ENCODE results near the gene KIF20B. TPM values are rescaled to one million over a fixed set of nuclear protein-coding genes. Genes with fewer than 3 reads are reported as not detected.

The KIF20B gene
- total RNA-seq, 1 experiment from 2014 or later = 59.1 TPM

- TF ChIP-seq, protein P1, sequence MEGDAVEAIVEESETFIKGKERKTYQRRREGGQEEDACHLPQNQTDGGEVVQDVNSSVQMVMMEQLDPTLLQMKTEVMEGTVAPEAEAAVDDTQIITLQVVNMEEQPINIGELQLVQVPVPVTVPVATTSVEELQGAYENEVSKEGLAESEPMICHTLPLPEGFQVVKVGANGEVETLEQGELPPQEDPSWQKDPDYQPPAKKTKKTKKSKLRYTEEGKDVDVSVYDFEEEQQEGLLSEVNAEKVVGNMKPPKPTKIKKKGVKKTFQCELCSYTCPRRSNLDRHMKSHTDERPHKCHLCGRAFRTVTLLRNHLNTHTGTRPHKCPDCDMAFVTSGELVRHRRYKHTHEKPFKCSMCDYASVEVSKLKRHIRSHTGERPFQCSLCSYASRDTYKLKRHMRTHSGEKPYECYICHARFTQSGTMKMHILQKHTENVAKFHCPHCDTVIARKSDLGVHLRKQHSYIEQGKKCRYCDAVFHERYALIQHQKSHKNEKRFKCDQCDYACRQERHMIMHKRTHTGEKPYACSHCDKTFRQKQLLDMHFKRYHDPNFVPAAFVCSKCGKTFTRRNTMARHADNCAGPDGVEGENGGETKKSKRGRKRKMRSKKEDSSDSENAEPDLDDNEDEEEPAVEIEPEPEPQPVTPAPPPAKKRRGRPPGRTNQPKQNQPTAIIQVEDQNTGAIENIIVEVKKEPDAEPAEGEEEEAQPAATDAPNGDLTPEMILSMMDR (conservative IDR thresholded peaks at IDR 0.05) = no peak
- no peak overlapping the region for H4K5ac ChIP-seq (ENCODE audit: insufficient read length, low read depth, low read length)
- Mint-ChIP-seq H3K4me3 (no peak overlapping the region), H3K9me3 (peaks cover 20 to 27% of the 10 kb centered on the region in 2 experiments; a peak in 4 of 5 replicates), H3K27ac (peak overlapping the region in 1 of 3 experiments; percentile 6; a peak in 1 of 7 replicates), H3K4me1 (peaks cover 18 to 37% of the 10 kb centered on the region in 2 experiments), H3K36me3 (ENCODE audit: insufficient read depth in 1 of 3, low read depth in 3 of 3) (peaks cover 27 to 37% (median 28%) of the 10 kb centered on the region in 3 experiments), H3K27me3 (ENCODE audit: low read depth) (no peaks in the 10 kb centered on the region)
- H3K4ac ChIP-seq (ENCODE audit: low read depth, low read length) = no peak overlapping the region
- H3K4me2 ChIP-seq (ENCODE audit: insufficient read depth, insufficient read length, low read length) = no peak overlapping the region
- no peak overlapping the region for H3K18ac ChIP-seq (ENCODE audit: insufficient read length, low read depth, low read length)
- H2BK12ac ChIP-seq (ENCODE audit: insufficient read length, low read depth, low read length) = no peak overlapping the region
- H3K79me2 ChIP-seq (ENCODE audit: insufficient read depth, low read length) = no peaks in the 10 kb centered on the region
- DNase-seq = no peak
- no CpG with 5 or more reads among the region's 3 CpGs for WGBS (ENCODE audit: extremely low coverage, insufficient read length, low lambda C conversion rate)
- H2BK15ac ChIP-seq (ENCODE audit: low read depth, low read length) = no peak overlapping the region
- H3K23ac ChIP-seq (ENCODE audit: insufficient read length, low read depth, low read length) = no peak overlapping the region
- H2AK5ac ChIP-seq (ENCODE audit: insufficient read length, low read length) = no peak overlapping the region
- H3K9me3 ChIP-seq (ENCODE audit: control insufficient read depth, low read depth, low read length) = peaks cover 9% of the 10 kb centered on the region
- no peak overlapping the region for H2BK5ac ChIP-seq (ENCODE audit: insufficient read length, low read length)
- H3K9ac ChIP-seq (ENCODE audit: extremely low read depth, insufficient read length, low read length) = no peak overlapping the region
- H3K23me2 ChIP-seq (ENCODE audit: insufficient read length, low read depth, low read length, poor library complexity, severe bottlenecking) = no peaks in the 10 kb centered on the region
- H4K8ac ChIP-seq (replicated peaks; ENCODE audit: insufficient read length, low read depth, low read length) = no peak overlapping the region
- H2BK120ac ChIP-seq (ENCODE audit: low read depth, low read length, poor library complexity, severe bottlenecking) = no peak overlapping the region
- no peak overlapping the region for H3K56ac ChIP-seq (ENCODE audit: insufficient read length, low read depth, low read length)
- no peaks in the 10 kb centered on the region for H3K79me1 ChIP-seq (ENCODE audit: insufficient read depth, low read depth, low read length, poor library complexity, severe bottlenecking)
- H3T11ph ChIP-seq (ENCODE audit: low read length) = no peak overlapping the region
- no peaks in the 10 kb centered on the region for H4K20me1 ChIP-seq (ENCODE audit: control insufficient read depth, insufficient read depth, insufficient read length)
- no peak overlapping the region for H4K91ac ChIP-seq (ENCODE audit: insufficient read length, low read depth, low read length)
- no peak overlapping the region for H2BK20ac ChIP-seq (ENCODE audit: low read depth, low read length, poor library complexity, severe bottlenecking)
- no peak overlapping the region for H2AFZ ChIP-seq (ENCODE audit: low read length)
- H3K4me1 ChIP-seq (ENCODE audit: insufficient read depth, low read length) = no peaks in the 10 kb centered on the region; the same call in 1 of the 2 replicates
- H3K27ac ChIP-seq (ENCODE audit: insufficient read length, low read depth, low read length) = no peak overlapping the region
- H3K14ac ChIP-seq (ENCODE audit: insufficient read depth, low read length) = no peak overlapping the region
- no peaks in the 10 kb centered on the region; the same call in 1 of the 2 replicates for H3K27me3 ChIP-seq (ENCODE audit: insufficient read depth, low read length)
Measured at GRCh38 chr10:89652806-89653370, 48.5 kb upstream of the KIF20B start.
